Vagina (tissue), 2 donors: ENCODE data around the gene ST6GAL1. TPM values are rescaled to one million over a fixed set of nuclear protein-coding genes. Genes with fewer than 3 reads are reported as not detected.
"Not testable (repeated sequence)": the region's sequence is repeated elsewhere in the genome, so short reads cannot be mapped to it uniquely, and the experiment has no call there.

Experiments
- DNase-seq, 2 donors: peaks; one replicate each; pipeline ENCODE4 v3.0.0-alpha.2; 2017; ENCODE audit errors: extremely low spot score in 2 of 2
- H3K27ac ChIP-seq: fragments of 200-600 bp; sonication (generic); one replicate; pipeline ENCODE4 v1.5.1; 2019
- H3K27me3 ChIP-seq: fragments of 200-600 bp; sonication (generic); one replicate; pipeline ENCODE4 v1.5.1; 2019
- H3K36me3 ChIP-seq, 2 donors: fragments of 200-600 bp; sonication (generic); one replicate each; pipeline ENCODE4 v1.5.1; 2017 to 2019
- H3K4me1 ChIP-seq: fragments of 200-600 bp; sonication (generic); one replicate; pipeline ENCODE4 v1.5.1; 2019
- H3K4me3 ChIP-seq, 2 donors: fragments of 200-600 bp; sonication (generic); 1 replicate in 1 of 2; 2 replicates in 1 of 2; pipeline ENCODE4 v1.5.1; 2016 to 2019
- H3K9me3 ChIP-seq: fragments of 200-600 bp; sonication (generic); one replicate; pipeline ENCODE4 v1.5.1; 2019
- CTCF ChIP-seq, 3 experiments: fragments of 450-650 bp in 2 of 3; fragments of 200-600 bp in 1 of 3; sonication (generic) in 1 of 3; IDR thresholded peaks; one replicate each; pipeline ENCODE4 v1.5.1; 2017 to 2019; ENCODE audit warnings: antibody characterized with exemption in 3 of 3, mild to moderate bottlenecking in 2 of 3, moderate library complexity in 2 of 3
- POLR2A ChIP-seq, 2 donors: fragments of 450-650 bp; IDR thresholded peaks; one replicate each; pipeline ENCODE4 v1.6.1; 2017; ENCODE audit warnings: antibody characterized with exemption in 2 of 2, mild to moderate bottlenecking in 2 of 2, moderate library complexity in 2 of 2
- POLR2AphosphoS5 ChIP-seq, 2 donors: sonication (generic); formaldehyde crosslinking; IDR thresholded peaks; one replicate each; pipeline ENCODE4 v1.9.0; 2017; ENCODE audit warnings: antibody characterized with exemption in 2 of 2, mild to moderate bottlenecking in 2 of 2, low read depth in 1 of 2; ENCODE audit not compliant: insufficient read depth in 1 of 2
- intact Hi-C: fragments of 100-400 bp; cut with DNase I; formaldehyde crosslinking; loops from one replicate; pipeline ENCODE4 v1.15.1; 2023
- total RNA-seq: library from RNA; depleted of rRNA; stranded (reverse); fragments of >200 nt; gene quantifications from one replicate; pipeline ENCODE4 v1.2.3, GENCODE V29; 2016

Gene ST6GAL1
- 37.8 TPM for total RNA-seq

- Histone ChIP-seq H3K4me3 (peak within 1 kb of the TSS; percentile 77 to 80), H3K27ac (peak within 1 kb of the TSS; percentile 82), H3K36me3 (no peaks in the 10 kb centered on the region), H3K9me3 (no peaks in the 10 kb centered on the region), H3K4me1 (peaks cover 27% of the 10 kb centered on the region), H3K27me3 (no peaks in the 10 kb centered on the region)
- DNase-seq: no peak
- peak in 1 of 2 donors; percentile 9 for TF ChIP-seq POLR2A (IDR thresholded peaks at IDR 0.05)
- peak; percentile 13 to 59 for TF ChIP-seq POLR2AphosphoS5 (IDR thresholded peaks at IDR 0.05; ENCODE audit: insufficient read depth in 1 of 2, low read depth in 1 of 2)
- TF ChIP-seq CTCF (IDR thresholded peaks at IDR 0.05): no peak
- intact Hi-C loops: no loop called here
These were observed at the start of gene ST6GAL1 for GRCh38 chr3:186930143-186930640. Gene ST6GAL1 (plus strand): TSS chr3:186930526. CDS start chr3:187042704, 112,178 bp downstream.

- H3K4me1 ChIP-seq: no peaks in the 10 kb centered on the region
- intact Hi-C loops: no loop called here
- H3K27ac ChIP-seq: no peak overlapping the region
- H3K9me3 ChIP-seq: no peaks in the 10 kb centered on the region
- DNase-seq: no peak
- H3K27me3 ChIP-seq: no peaks in the 10 kb centered on the region
- H3K36me3 ChIP-seq: no peaks in the 10 kb centered on the region
- TF ChIP-seq POLR2AphosphoS5 (IDR thresholded peaks at IDR 0.05; ENCODE audit: insufficient read depth in 1 of 2, low read depth in 1 of 2) (no peak), CTCF (IDR thresholded peaks at IDR 0.05) (no peak), POLR2A (IDR thresholded peaks at IDR 0.05) (no peak)
- no peak overlapping the region for H3K4me3 ChIP-seq
These were observed 48.2 kb upstream of the ST6GAL1 start for GRCh38 chr3:186882150-186882524.

GRCh38 chr3:186882881-186883685 lies 47.2 kb upstream of the ST6GAL1 start:
- Histone ChIP-seq H3K9me3 (no peaks in the 10 kb centered on the region), H3K27ac (no peak overlapping the region), H3K36me3 (no peaks in the 10 kb centered on the region), H3K4me3 (no peak overlapping the region), H3K4me1 (no peaks in the 10 kb centered on the region), H3K27me3 (no peaks in the 10 kb centered on the region)
- intact Hi-C loops: no loop called here
- TF ChIP-seq POLR2A (IDR thresholded peaks at IDR 0.05) (no peak), CTCF (IDR thresholded peaks at IDR 0.05) (no peak), POLR2AphosphoS5 (IDR thresholded peaks at IDR 0.05; ENCODE audit: insufficient read depth in 1 of 2, low read depth in 1 of 2) (no peak)
- DNase-seq: no peak

- Histone ChIP-seq H3K36me3 (no peaks in the 10 kb centered on the region), H3K4me3 (no peak overlapping the region), H3K27me3 (no peaks in the 10 kb centered on the region), H3K4me1 (no peaks in the 10 kb centered on the region), H3K27ac (no peak overlapping the region), H3K9me3 (no peaks in the 10 kb centered on the region)
- TF ChIP-seq POLR2A (IDR thresholded peaks at IDR 0.05) (no peak), CTCF (IDR thresholded peaks at IDR 0.05) (no peak), POLR2AphosphoS5 (IDR thresholded peaks at IDR 0.05; ENCODE audit: insufficient read depth in 1 of 2, low read depth in 1 of 2) (no peak)
- no peak for DNase-seq
- intact Hi-C loops: no loop called here
These were observed 46.7 kb upstream of the ST6GAL1 start for GRCh38 chr3:186883686-186884058.

- H3K27ac ChIP-seq, H3K36me3 ChIP-seq, intact Hi-C loops, DNase-seq, H3K4me1 ChIP-seq, H3K27me3 ChIP-seq, H3K4me3 ChIP-seq, H3K9me3 ChIP-seq: not testable (repeated sequence)
These were observed 45.5 kb upstream of the ST6GAL1 start for GRCh38 chr3:186884868-186885267.
